Thoracic aorta (tissue), 2 donors: ENCODE measurements around the gene FIGN. TPM values are rescaled to one million over a fixed set of nuclear protein-coding genes. Genes with fewer than 3 reads are reported as not detected.

ENCODE experiments used
- ATAC-seq: fragments of 150-250 bp; one replicate; pipeline ENCODE4 v1.8.0; 2017; ENCODE audit warnings: low read depth; ENCODE audit not compliant: insufficient number of reproducible peaks, low FRiP score
- DNase-seq: peaks from one replicate; pipeline ENCODE4 v3.0.0-alpha.2; 2020; ENCODE audit warnings: low spot score
- H3K27ac ChIP-seq, 2 donors: fragments of 200-600 bp; sonication (generic); 1 replicate in 1 of 2; 2 replicates in 1 of 2; pipeline ENCODE4 v1.5.1; 2016; ENCODE audit warnings: mild to moderate bottlenecking in 2 of 2, moderate library complexity in 2 of 2
- H3K27me3 ChIP-seq: fragments of 200-600 bp; sonication (generic); replicated peaks from 2 replicates; pipeline ENCODE4 v1.6.0; 2016; ENCODE audit warnings: mild to moderate bottlenecking; ENCODE audit not compliant: insufficient read depth
- H3K36me3 ChIP-seq: fragments of 200-600 bp; sonication (generic); one replicate; pipeline ENCODE4 v1.5.1; 2016
- H3K4me1 ChIP-seq, 2 donors: fragments of 200-600 bp; sonication (generic); 1 replicate in 1 of 2; 2 replicates in 1 of 2; pipeline versions ENCODE4 v1.5.1 to v1.6.0; 2016; ENCODE audit warnings: low read depth in 2 of 2, mild to moderate bottlenecking in 1 of 2; ENCODE audit not compliant: control insufficient read depth in 1 of 2
- H3K4me3 ChIP-seq: fragments of 200-600 bp; sonication (generic); 2 replicates; pipeline ENCODE4 v1.5.1; 2016; ENCODE audit warnings: mild to moderate bottlenecking
- H3K9me3 ChIP-seq: fragments of 200-600 bp; sonication (generic); 2 replicates; pipeline ENCODE4 v1.5.1; 2016
- CTCF ChIP-seq: fragments of 200-600 bp; sonication (generic); IDR thresholded peaks from one replicate; pipeline ENCODE4 v1.5.1; 2019; ENCODE audit warnings: antibody characterized with exemption
- total RNA-seq, 2 donors: library from RNA; depleted of rRNA; stranded (reverse); fragments of >200 nt; gene quantifications; one replicate each; pipeline versions ENCODE4 v1.1.0 to v1.2.3, GENCODE V29; 2016

FIGN gene
- total RNA-seq, 2 donors from 2014 or later: 10.8 to 21.2 TPM

GRCh38 chr2:163592954-163593622 is 142.7 kb downstream of the FIGN start:
- H3K27me3 ChIP-seq: no peaks in the 10 kb centered on the region
- TF ChIP-seq CTCF: no peak
- no peaks in the 10 kb centered on the region for H3K9me3 ChIP-seq
- H3K36me3 ChIP-seq: no peaks in the 10 kb centered on the region
- DNase-seq (no peak), ATAC-seq (no peak)
- H3K27ac ChIP-seq: no peak overlapping the region
- peaks cover 5 to 19% of the 10 kb centered on the region in 2 donors for H3K4me1 ChIP-seq
- H3K4me3 ChIP-seq: no peak overlapping the region

- Histone ChIP-seq H3K4me1 (peaks cover 5 to 19% of the 10 kb centered on the region in 2 donors), H3K27ac (no peak overlapping the region), H3K9me3 (no peaks in the 10 kb centered on the region), H3K27me3 (no peaks in the 10 kb centered on the region), H3K36me3 (no peaks in the 10 kb centered on the region), H3K4me3 (no peak overlapping the region)
- ATAC-seq (no peak), DNase-seq (no peak)
- TF ChIP-seq CTCF: no peak
These were observed 144.3 kb downstream of the FIGN start for GRCh38 chr2:163591461-163591860.

GRCh38 chr2:163580757-163581156 is 155.1 kb downstream of the FIGN start:
- TF ChIP-seq CTCF: no peak
- H3K4me1 ChIP-seq: no peaks in the 10 kb centered on the region
- no peak for ATAC-seq
- H3K27ac ChIP-seq: no peak overlapping the region
- no peaks in the 10 kb centered on the region for H3K27me3 ChIP-seq
- no peak overlapping the region for H3K4me3 ChIP-seq
- H3K36me3 ChIP-seq: no peaks in the 10 kb centered on the region
- H3K9me3 ChIP-seq: no peaks in the 10 kb centered on the region
- no peak for DNase-seq

GRCh38 chr2:163574309-163574708 is 161.5 kb downstream of the FIGN start:
- Histone ChIP-seq H3K4me3 (no peak overlapping the region), H3K27ac (no peak overlapping the region), H3K27me3 (no peaks in the 10 kb centered on the region), H3K36me3 (no peaks in the 10 kb centered on the region), H3K9me3 (no peaks in the 10 kb centered on the region), H3K4me1 (no peaks in the 10 kb centered on the region)
- no peak for TF ChIP-seq CTCF
- DNase-seq (no peak), ATAC-seq (no peak)

GRCh38 chr2:163573652-163574051 is 162.2 kb downstream of the FIGN start:
- Histone ChIP-seq H3K27me3 (no peaks in the 10 kb centered on the region), H3K9me3 (no peaks in the 10 kb centered on the region), H3K27ac (no peak overlapping the region), H3K36me3 (no peaks in the 10 kb centered on the region), H3K4me3 (no peak overlapping the region), H3K4me1 (no peaks in the 10 kb centered on the region)
- DNase-seq (no peak), ATAC-seq (no peak)
- no peak for TF ChIP-seq CTCF
